AG09319 (cell line): Measurements from ENCODE around the gene WASHC4.

Experiments
- DNase-seq: peaks from one replicate; pipeline ENCODE4 v3.0.0-alpha.2; 2010; ENCODE audit warnings: low read depth; ENCODE audit errors: extremely low read depth
- CTCF ChIP-seq: IDR thresholded peaks from 2 replicates; pipeline ENCODE4 v1.5.1; 2011; ENCODE audit warnings: low read depth, mild to moderate bottlenecking, inconsistent platforms, low read length, moderate library complexity

Gene WASHC4

GRCh38 chr12:105212438-105212837, 104.9 kb downstream of the WASHC4 start:
- no peak for TF ChIP-seq CTCF
- peak; percentile 76 for DNase-seq

DNA sequence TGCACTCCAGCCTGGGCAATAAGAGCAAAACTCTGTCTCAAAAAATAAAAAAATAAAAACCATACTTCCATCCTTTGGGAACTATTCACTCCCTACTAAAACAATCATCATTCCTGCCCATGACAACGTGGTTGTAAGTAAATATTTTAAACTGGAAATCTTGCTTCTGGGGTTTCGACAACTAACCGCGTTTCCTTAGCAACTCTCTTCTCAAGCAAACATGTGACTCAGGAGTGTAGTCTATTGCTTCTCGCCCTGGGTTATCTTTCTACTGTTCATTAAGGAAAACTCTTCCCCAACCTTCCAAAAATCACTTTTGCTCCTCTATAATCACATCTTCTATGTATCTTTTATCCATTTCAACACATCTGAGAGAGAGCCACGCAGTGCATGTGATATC, 106.6 kb downstream of the WASHC4 start:
- no peak for TF ChIP-seq CTCF
- no peak for DNase-seq

GRCh38 chr12:105214670-105215375, 107.3 kb downstream of the WASHC4 start:
- no peak for DNase-seq
- TF ChIP-seq CTCF = no peak

DNA sequence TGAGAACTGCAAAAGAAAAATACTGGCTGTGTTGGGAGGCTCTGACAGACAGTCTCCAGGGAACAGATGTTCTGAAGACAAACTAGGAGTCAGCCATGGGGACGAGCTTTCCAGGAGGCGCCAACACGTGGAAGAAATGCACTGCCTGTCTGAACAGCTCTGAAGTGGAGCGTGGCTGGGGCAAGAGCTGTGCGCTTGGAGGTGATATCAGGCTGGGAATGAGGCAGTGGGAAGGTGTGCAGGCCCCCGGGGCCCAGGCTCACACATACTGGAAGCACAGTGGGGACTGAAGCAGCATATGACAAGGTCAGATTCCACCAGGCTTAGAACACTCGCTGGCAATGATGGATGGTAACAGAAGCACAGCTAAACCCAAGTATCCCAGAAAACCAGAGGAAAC, 110.9 kb downstream of the WASHC4 start:
- TF ChIP-seq CTCF = no peak
- DNase-seq = no peak
